Stimulated activated naive CD4-positive, alpha-beta T cell treated with Interleukin-2 at 50 U/mL for 16 hours (primary cell): ENCODE results near the gene TANGO6.
"Not testable (repeated sequence)": the region's sequence is repeated elsewhere in the genome, so short reads cannot be mapped to it uniquely, and the experiment has no call there.

ENCODE experiments used
- DNase-seq: peaks from one replicate; lab custom pipeline; 2025; lab: John Stamatoyannopoulos, UW

The TANGO6 gene

GRCh38 chr16:69014811-69015210 lies 171.5 kb downstream of the TANGO6 start:
- no peak for DNase-seq

DNA sequence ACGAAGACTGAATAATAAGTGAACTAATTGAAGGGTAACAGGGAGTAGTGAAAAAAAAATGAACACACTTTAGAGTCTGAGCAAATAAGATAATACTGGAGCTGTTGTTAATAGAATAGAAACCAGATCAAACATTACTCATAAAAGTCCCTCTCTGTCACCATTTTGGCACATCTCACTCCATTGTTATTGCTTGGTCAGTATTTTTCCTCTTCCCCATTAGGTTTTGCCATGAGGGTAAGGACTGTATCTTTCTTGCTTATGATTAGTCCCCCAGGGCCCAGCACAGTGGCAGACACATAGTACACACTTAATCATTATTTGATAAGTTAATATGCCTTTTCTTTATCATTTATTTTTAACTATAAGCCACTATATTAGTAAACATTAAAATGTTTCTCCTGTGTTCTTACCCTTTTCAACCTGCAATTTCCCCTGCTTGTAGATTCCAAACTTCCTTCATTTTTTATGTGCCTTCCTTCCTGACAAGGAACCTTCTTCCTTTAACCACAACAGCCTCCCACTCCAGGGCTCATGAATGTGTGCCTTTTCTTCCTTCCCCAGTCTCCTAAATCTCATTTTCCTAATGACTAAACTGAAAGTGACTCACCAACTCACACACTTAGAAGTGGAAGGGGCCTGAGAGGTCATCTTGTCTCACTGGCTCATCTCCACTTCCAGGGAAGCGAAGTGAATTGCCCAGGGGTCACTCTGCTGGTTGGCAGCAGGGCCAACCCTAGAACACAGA lies 173.9 kb downstream of the TANGO6 start:
- no peak for DNase-seq

DNA sequence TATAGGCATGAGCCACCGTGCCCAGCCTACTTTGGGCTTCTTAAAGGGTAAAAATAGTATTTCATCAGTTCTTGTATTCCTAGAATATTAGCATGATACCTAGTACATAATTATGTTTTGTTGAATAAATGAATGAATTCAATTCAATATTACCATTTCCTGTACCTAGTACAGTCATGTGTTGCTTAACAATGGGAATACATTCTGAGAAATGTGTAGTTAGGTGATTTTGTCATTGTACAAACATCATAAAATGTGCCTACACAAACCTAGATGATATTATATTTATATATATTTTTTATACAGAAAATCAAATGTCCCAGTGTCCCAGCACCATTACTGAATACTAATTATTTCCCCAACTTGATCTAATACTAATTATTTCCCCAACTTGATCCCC lies 176.5 kb downstream of the TANGO6 start:
- no peak for DNase-seq

DNA sequence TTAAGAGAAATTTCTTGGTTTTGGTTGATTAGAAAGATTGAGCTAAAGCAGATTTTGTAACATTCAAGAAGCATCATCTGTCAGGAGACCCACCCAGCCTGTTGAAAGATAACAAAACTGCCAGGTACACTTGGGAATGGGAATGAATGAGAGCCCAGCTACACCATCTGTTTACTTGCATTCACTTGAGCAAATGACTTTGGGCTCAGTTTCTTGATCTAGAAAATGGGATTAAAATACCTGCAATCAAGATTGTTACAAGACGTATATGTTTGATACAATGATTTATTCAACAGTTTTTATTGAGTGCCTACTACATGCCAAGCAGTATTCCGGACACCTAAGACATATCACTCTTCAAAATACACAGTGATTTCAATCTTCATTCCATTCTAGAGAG lies 185.8 kb downstream of the TANGO6 start:
- no peak for DNase-seq

- no peak for DNase-seq
Measured at GRCh38 chr16:69031877-69032301, 188.6 kb downstream of the TANGO6 start.

- DNase-seq, result no peak
Measured at GRCh38 chr16:69033151-69033949, 190.0 kb downstream of the TANGO6 start.

DNA sequence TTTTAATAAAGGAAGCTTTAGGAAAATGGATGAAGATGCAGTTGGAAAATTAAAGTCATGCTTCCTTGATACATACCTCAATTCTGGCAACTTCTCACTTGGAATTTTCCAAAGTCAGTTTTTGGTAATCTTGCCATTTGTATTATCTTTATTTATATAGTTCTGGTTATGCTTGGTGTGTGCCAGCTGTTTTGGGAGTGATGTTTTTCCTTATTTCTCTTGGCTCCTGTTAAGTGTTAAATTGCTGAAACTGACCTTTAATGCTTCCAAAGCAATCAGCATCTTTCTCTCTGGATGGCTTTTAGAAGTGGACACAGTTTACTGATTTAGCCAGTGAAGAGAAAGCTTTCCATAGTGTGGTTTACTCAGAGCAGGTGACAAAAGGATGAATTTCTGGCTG lies 192.0 kb downstream of the TANGO6 start:
- DNase-seq, result no peak

GRCh38 chr16:69036399-69037091 lies 193.2 kb downstream of the TANGO6 start:
- DNase-seq, result no peak

DNA sequence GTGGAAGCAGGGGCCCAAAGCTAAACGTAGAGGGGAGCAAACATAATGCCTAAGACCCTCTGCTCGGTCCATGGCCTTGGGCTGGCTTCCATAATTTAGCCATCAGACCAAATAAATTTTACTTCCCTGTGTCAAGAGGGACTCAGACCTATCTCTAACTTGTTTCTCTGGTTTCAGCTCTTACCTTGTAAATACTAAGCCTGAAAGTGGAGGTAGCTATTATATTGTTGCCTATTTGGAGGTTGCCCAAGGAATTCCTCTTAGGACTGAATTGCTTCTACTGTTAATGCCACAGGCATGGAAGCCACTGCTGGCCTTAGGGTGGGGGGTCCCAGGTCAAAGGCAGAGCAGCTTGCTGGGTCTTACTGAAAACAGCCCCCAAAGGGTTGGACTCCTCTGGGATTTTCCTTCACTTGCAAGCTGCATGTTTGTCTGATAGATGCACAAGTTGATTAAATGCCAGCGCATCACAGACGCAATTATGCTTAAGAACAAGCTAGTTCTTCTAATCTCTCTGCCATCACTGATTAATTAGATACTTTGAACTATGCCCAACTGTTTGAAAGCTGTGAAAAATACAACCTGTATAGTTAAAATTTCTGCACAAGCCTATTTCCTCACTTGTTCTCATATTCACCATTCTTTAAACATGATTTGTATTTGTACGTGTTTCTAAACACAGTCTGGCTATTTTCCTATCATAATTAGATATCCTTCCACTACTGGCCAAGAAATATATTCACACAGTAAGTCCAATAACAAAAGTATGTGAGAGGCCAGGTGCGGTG lies 194.2 kb downstream of the TANGO6 start:
- no peak for DNase-seq

DNA sequence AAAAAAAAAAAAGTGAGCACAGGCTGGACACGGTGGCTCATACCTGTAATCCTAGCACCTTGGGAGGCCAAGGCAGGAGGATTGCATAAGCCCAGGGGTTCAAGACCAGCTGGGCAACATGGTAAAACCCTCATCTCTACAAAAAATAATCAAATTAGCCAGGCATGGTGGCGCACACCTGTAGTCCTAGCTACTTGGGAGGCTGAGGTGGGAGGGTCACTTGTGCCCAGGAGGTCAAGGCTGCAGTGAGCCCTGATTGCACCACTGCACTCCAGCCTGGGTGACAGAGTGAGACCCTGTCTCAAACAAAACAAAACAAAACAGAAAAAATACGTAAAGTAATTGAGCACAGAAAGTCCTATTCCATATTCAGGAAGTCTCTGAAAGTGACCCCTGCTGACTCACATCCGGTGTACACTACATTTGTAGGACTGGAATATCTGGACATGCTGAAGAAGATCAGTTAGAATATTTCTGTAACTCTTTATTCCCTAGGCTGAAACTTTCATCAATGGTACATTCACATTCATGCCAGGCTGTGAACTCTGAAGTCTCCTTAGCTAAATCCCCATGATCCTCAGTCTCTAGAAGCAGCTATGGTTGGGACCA lies 196.1 kb downstream of the TANGO6 start:
- no peak for DNase-seq

DNA sequence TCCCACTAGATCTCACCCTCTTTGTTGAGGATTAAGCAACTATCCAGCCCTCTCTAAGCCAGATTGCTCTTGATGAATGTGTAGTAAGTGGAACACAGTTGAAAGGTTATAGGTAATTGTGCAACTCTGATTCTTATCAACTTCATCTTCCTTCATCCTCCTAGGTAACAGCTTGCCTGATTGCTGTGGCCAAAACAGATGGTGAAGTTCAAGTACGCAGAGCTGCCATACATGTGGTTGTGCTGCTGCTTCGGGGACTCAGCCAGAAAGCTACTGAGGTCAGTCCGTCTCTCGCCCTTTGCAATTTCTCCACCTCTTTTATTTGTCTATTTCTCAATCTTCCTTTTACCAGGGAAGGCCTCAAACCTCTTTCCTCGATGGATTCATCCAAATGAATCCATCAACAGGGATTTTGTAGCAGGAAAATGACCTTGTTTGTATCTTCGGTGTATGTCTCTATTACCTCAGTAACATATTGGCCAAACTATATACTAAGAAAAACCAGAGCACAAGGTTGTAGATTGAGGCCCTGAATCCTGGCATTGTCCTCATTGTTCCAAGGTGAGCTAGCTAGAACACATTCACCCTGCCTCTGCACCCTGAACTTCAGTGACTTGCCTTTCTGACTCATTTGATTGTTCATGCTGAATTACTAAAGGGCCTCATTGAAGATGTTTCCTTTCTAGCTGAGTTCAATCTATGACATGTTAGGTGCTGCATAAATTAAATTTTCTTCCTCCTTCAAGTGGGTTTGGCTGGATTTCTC lies 197.0 kb downstream of the TANGO6 start:
- no peak for DNase-seq

DNA sequence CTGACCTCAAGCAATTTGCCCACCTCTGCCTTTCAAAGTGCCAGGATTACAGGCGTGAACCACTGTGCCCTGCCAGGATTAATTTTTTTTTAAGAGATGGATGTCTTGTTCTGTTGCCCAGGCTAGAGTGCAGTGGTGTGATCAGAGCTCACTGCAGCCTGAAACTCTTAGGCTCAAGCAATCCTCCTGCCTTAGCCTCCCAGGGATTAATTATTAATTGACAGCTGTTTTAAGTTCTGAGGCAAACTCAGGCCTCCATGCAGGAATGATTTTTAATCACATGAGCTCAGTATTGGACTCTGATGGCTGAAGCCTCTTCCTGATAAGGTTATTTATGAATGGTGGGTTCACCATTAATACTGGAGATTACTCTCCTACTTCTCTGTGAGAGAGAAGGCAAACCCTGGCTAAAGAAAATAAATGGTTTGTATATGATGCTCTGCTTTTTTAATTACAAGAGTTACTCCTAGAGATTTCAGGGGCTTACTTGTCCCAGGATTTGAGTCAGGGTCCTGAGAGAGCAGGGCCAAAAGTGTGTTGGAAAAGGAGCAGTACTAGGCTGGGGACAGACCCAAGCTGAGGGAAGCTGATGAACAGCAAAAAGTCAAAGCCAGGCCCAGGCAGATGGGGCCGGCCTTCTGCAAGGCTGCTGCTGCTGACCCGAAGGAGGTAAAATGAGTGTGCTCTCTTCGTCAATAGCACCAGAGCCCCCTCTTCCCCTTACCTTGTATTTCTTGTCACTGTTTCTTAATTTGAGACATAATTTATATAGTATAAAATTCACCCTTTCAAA lies 205.2 kb downstream of the TANGO6 start:
- no peak for DNase-seq

GRCh38 chr16:69049146-69049545 lies 205.8 kb downstream of the TANGO6 start:
- DNase-seq, result no peak

GRCh38 chr16:69049603-69050375 lies 206.5 kb downstream of the TANGO6 start:
- DNase-seq, result no peak

GRCh38 chr16:69051517-69051830 lies 208.1 kb downstream of the TANGO6 start:
- DNase-seq, result not testable (repeated sequence)

GRCh38 chr16:69055008-69055407 lies 211.7 kb downstream of the TANGO6 start:
- no peak for DNase-seq

GRCh38 chr16:69055980-69056379 lies 212.6 kb downstream of the TANGO6 start:
- no peak for DNase-seq

GRCh38 chr16:69056421-69056820 lies 213.1 kb downstream of the TANGO6 start:
- no peak for DNase-seq
